ELF-1 (cell line): ENCODE measurements around the gene ACSS2.
"Not testable (repeated sequence)": the region's sequence is repeated elsewhere in the genome, so short reads cannot be mapped to it uniquely, and the experiment has no call there.

ENCODE experiments used
- DNase-seq: peaks from one replicate; pipeline ENCODE4 v3.0.0-alpha.2; 2016; ENCODE audit warnings: low read depth, low spot score

ACSS2 gene

GRCh38 chr20:34873583-34874093 lies 2.8 kb upstream of the ACSS2 start:
- no peak for DNase-seq

- DNase-seq: peak; percentile 90
Observed at GRCh38 chr20:34874094-34874654, 2.2 kb upstream of the ACSS2 start.

- peak; percentile 98 for DNase-seq
Observed at GRCh38 chr20:34875642-34876405, 588 bp upstream of the ACSS2 start.

DNA sequence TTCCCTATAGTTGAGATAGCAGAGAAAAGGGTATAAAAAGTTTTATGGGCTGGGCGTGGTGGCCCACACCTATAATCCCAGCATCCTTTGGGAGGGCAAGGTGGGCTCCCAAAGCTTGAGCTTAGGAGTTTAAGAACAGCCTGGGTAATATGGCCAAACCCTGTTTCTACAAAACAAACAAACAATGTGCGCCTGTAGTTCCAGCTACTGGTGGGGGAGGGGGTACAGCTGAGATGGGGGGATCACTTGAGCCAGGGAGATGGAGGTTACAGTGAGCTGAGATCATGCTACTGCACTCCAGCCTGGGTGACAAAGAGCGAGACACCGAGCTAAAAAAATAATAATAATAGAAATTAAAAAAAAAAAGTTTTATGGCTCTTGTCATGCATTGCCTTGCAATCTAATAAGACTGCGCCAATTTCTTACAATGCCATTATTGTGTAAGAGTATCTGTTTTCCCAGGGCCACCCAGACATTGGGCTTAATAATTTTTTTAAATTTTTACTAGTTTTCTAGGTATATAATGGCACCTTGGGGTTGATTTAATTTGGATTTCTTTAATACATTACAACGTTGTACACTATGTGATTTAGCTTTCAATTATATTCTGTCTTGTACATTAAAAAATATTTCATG lies 3.9 kb downstream of the ACSS2 start:
- no peak for DNase-seq

GRCh38 chr20:34880971-34881370 lies 4.6 kb downstream of the ACSS2 start:
- DNase-seq: not testable (repeated sequence)

DNA sequence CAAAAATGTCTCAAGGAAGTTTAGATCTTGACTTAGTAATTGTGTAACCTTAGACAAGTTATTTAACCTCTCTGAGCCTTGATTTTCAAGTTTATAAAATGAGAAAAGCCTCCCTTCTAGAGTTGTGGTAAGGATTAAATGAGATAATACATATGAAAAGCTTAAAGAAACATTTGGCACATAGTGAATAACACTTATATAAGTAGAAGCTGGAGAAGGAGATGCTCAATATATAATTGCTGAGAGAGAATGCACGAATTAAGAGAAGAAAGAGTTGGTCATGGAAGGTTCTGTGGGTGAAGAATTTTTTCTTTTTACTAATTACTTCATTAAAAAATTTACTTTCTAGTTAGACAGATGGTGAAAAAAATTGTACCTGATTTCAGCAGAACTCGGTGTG lies 5.3 kb downstream of the ACSS2 start:
- DNase-seq: no peak

DNA sequence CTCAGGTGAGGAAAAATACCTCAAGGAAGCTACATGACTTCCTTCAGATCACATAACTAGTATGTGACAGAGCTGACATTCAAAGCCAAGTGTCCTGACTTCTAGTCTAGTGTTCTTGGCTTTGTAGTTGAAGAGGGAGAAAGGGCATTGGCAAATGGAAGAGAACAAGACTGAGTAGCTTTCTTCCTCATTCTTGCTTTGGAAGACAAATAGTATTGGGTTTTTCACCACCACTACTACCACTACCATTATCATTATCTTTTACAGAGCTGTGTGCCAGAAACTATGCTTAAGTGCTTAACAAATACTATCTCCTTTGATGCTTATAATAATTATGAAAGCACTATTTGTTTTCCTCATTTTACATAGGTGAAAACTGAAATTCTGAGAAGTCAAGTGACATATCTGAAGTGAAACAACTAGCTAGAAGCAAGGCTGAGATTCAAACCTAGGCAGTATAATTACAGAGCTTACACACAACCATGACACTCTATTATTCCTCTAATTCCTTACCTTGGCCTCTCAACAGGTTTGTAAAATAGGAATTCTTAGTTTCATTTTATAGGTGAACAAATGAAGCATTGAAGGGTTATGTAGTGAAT lies 6.8 kb downstream of the ACSS2 start:
- DNase-seq: no peak

DNA sequence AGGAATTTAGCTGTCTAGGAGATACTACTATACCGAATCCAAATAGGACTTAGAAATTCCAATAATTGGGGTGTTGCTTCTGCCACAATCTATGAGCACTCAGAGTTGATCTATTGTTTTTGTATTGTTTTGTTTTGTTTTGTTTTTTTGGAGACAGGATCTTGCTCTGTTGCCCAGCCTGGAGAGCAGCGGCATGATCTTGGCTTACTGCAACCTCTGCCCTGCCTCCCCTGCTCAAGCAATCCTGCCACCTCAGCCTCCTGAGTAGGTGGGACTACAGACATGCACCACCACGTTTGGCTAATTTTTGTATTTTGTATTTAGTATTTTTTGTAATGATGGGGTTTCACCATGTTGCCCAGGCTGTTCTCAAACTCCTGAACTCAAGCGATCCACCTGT lies 7.4 kb downstream of the ACSS2 start:
- no peak for DNase-seq

GRCh38 chr20:34884260-34884659 lies 7.8 kb downstream of the ACSS2 start:
- DNase-seq: no peak

DNA sequence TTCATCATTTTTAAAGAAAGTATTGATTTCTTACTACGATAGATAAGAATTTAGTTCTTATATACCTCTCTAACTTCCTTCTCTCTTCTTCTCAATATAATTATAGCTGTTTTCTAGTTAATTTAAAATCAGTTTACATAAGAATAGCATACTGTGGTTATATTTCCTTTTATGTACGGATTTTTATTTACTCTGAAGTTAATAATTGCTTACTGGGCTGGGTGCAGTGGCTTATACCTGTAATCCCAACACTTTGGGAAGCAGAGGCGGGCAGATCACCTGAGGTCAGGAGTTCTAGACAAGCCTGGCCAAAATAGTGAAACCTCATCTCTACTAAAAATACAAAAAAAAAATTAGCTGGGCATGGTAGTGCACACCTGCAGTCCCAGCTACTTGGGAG lies 9.7 kb downstream of the ACSS2 start:
- DNase-seq: no peak

DNA sequence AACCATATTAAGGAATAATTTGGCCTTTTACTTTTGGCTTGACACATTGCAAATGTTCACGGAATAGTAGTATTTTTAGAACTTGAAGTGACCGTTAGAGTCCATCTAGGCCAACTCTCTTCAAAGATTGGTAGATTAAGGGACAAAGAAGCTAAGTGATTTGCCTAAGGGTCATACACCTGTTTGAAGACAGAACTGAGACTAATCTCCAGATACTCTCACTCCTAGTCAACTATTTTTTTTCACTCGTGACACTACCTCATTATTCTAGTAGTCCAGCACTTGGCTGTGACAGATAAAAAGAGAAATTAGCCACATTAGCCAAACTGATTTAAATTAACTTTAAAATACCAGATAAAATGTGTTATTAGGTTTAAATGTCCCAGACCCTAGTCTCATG lies 10.6 kb downstream of the ACSS2 start:
- no peak for DNase-seq

- DNase-seq: no peak
Observed at GRCh38 chr20:34888468-34888867, 12.1 kb downstream of the ACSS2 start.

- DNase-seq: no peak
Observed at GRCh38 chr20:34891166-34892062, 15.0 kb downstream of the ACSS2 start.

DNA sequence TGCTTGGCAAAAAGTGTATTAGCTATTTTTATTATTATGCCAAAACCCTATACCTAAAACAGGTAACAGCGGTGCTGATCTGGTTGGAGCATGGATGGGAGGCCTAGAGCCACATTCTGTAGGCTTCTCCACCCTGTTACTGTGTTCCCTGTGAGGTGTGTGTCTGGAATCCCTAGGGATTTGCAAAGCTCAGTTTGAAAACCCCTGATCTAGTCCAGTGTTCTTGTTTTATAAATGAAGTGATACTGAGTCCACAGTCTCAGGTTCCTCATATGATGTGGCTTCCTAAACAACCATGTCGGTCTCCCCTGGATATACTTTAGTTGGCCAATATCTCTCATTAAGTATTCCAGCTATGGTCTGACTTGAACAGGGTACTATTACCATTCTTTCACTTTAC lies 16.3 kb downstream of the ACSS2 start:
- no peak for DNase-seq

DNA sequence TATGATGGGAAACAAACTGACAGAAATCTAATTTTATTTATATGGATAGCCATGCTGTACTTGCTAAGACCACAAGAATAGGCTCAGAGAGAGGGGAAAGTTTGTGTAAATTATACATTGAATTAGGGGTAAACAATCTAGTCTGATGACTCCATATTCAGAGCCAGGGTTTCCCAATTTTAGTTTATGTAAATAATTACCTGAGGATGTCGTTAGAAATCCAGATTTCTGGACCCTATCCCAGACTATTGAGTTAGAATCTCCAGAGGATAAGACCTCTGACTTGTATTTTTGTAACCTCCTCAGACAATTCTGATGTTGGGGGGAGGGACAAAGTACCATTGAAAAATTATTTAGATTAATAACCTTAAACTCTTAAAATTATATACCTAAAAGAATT lies 18.3 kb downstream of the ACSS2 start:
- no peak for DNase-seq

GRCh38 chr20:34895465-34895864 lies 19.1 kb downstream of the ACSS2 start:
- no peak for DNase-seq

GRCh38 chr20:34896086-34896621 lies 19.7 kb downstream of the ACSS2 start:
- DNase-seq: no peak

DNA sequence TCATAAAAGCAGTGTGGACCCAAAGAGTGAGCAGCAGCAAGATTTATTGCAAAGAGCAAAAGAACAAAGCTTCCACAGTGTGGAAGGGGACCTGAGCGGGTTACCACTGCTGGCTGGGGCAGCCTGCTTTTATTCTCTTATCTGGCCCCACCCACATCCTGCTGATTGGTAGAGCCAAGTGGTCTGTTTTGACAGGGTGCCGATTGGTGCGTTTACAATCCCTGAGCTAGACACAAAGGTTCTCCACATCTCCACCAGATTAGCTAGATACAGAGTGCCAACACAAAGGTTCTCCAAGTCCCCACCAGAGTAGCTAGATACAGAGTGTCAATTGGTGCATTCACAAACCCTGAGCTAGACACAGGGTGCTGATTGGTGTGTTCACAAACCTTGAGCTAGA lies 21.7 kb downstream of the ACSS2 start:
- DNase-seq: not testable (repeated sequence)

- not testable (repeated sequence) for DNase-seq
Observed at GRCh38 chr20:34898731-34899130, 22.3 kb downstream of the ACSS2 start.

DNA sequence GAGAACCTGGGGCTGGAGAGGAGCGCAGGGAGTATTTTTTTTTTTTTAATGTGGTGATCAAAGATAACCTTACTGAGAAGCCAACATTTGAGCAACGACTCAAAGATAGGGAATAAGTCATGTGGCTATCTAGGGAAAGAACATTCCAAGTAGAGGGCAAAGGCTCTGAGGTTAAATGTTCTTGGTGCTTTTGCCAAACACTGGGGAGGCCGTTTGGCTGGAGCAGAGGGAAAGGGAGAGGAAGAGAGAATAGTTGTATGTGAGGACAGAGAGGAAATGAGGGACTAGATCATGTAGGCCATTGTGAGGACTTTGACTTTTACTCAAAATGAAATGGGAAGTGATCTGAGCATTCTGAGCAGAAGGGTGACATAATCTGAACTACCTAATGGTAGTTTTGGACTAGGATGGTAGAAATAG lies 27.8 kb downstream of the ACSS2 start:
- no peak for DNase-seq
